H54 (cell line): ENCODE measurements around the gene KXD1.

Source experiments
- DNase-seq: peaks from one replicate; pipeline ENCODE4 v3.0.0; 2011; ENCODE audit warnings: low spot score, mixed read lengths; ENCODE audit not compliant: insufficient read length
- FAIRE-seq: peaks from 3 replicates; lab custom pipeline; 2011; peaks lifted over from hg19 to GRCh38; lab: Jason Lieb, UNC
- POLR2A ChIP-seq: IDR thresholded peaks from 2 replicates; pipeline ENCODE4 v1.6.1; 2011; ENCODE audit warnings: low read depth, mild to moderate bottlenecking, low read length

KXD1 gene

GRCh38 chr19:18612051-18612771, 54.5 kb downstream of the KXD1 start:
- TF ChIP-seq POLR2A, result no peak
- no peak for FAIRE-seq
- no peak for DNase-seq

- DNase-seq (no peak), FAIRE-seq (no peak)
- TF ChIP-seq POLR2A, result peak; percentile 21; the same call in 1 of the 2 replicates
Observed at GRCh38 chr19:18612772-18613588, 55.3 kb downstream of the KXD1 start, which contains the start of gene TMEM59L. TMEM59L (plus strand) TSS chr19:18612870; CDS start chr19:18612959, 89 bp downstream.

GRCh38 chr19:18613589-18614234, 56.0 kb downstream of the KXD1 start:
- TF ChIP-seq POLR2A, result no peak
- DNase-seq (no peak), FAIRE-seq (no peak)

GRCh38 chr19:18616023-18616422, 58.4 kb downstream of the KXD1 start:
- FAIRE-seq (no peak), DNase-seq (no peak)
- TF ChIP-seq POLR2A, result no peak

- TF ChIP-seq POLR2A, result no peak
- DNase-seq (no peak), FAIRE-seq (no peak)
Observed at GRCh38 chr19:18617562-18617961, 59.9 kb downstream of the KXD1 start.

GRCh38 chr19:18618236-18618635, 60.6 kb downstream of the KXD1 start:
- DNase-seq (no peak), FAIRE-seq (no peak)
- TF ChIP-seq POLR2A, result no peak
